HEK293 (cell line): ENCODE measurements around the gene KCNIP2.

Experiments
- CTCF ChIA-PET: fragments of 350-600 bp; formaldehyde crosslinking; extraction: SDS; loops from one replicate; lab custom pipeline; 2021; ENCODE audit warnings: antibody characterized with exemption; lab: Yijun Ruan, JAX
- POLR2A ChIA-PET: fragments of 300-600 bp; formaldehyde crosslinking; extraction: SDS; loops from one replicate; lab custom pipeline; 2020; ENCODE audit warnings: antibody characterized with exemption, inconsistent platforms; lab: Yijun Ruan, JAX
- H3K27ac ChIP-seq: fragments of 200-500 bp; sonication (Bioruptor generic); 2 replicates; pipeline ENCODE4 v1.5.1; 2014; ENCODE audit warnings: low read depth, low read length, control low read depth, inconsistent platforms; ENCODE audit errors: extremely low read depth
- H3K36me3 ChIP-seq, 2 experiments: fragments of 200-500 bp in 1 of 2; sonication (Bioruptor generic) in 1 of 2; 1 replicate in 1 of 2; 2 replicates in 1 of 2; pipeline ENCODE4 v1.5.1; 2014 to 2017; ENCODE audit warnings: inconsistent platforms in 2 of 2, low read length in 2 of 2; ENCODE audit not compliant: control insufficient read depth in 2 of 2, insufficient read depth in 1 of 2
- H3K4me1 ChIP-seq: fragments of 200-500 bp; sonication (Bioruptor generic); 2 replicates; pipeline ENCODE4 v1.5.1; 2014; ENCODE audit warnings: mild to moderate bottlenecking, low read length, inconsistent platforms; ENCODE audit not compliant: control insufficient read depth, insufficient read depth
- H3K4me3 ChIP-seq: 2 replicates; pipeline ENCODE4 v1.5.1; 2011; ENCODE audit warnings: low read depth, mild to moderate bottlenecking, control low read depth, low read length, moderate library complexity
- H3K9me3 ChIP-seq: fragments of 200-500 bp; sonication (Bioruptor generic); 2 replicates; pipeline ENCODE4 v1.5.1; 2014; ENCODE audit warnings: low read depth, low read length, inconsistent platforms; ENCODE audit not compliant: control insufficient read depth, insufficient read depth
- GLI2 ChIP-seq: fragments of 450-650 bp; formaldehyde crosslinking; IDR thresholded peaks from 2 replicates; pipeline ENCODE4; 2017; ENCODE audit warnings: missing biosample characterization, missing genetic modification characterization, low read depth, borderline replicate concordance
- GLI4 ChIP-seq: fragments of 450-650 bp; formaldehyde crosslinking; IDR thresholded peaks from 2 replicates; pipeline ENCODE4 v1.5.1; 2016; ENCODE audit warnings: missing biosample characterization, missing genetic modification characterization
- MZF1 ChIP-seq: fragments of 450-650 bp; formaldehyde crosslinking; IDR thresholded peaks from 2 replicates; pipeline ENCODE4 v1.5.1; 2017; ENCODE audit warnings: missing biosample characterization, missing genetic modification characterization, borderline replicate concordance
- PRDM1 ChIP-seq: fragments of 450-650 bp; formaldehyde crosslinking; IDR thresholded peaks from 2 replicates; pipeline ENCODE4; 2016; ENCODE audit warnings: missing biosample characterization, missing genetic modification characterization
- TRIM28 ChIP-seq: IDR thresholded peaks from 2 replicates; pipeline ENCODE4 v1.6.1; 2011; ENCODE audit warnings: low read length, control low read depth, borderline replicate concordance
- YY1 ChIP-seq: fragments of 450-650 bp; formaldehyde crosslinking; IDR thresholded peaks from 2 replicates; pipeline ENCODE4 v1.5.1; 2018; ENCODE audit warnings: missing biosample characterization, missing genetic modification characterization
- ZBTB8A ChIP-seq: fragments of 450-650 bp; formaldehyde crosslinking; IDR thresholded peaks from 2 replicates; pipeline ENCODE4 v1.5.1; 2016; ENCODE audit warnings: missing biosample characterization, missing genetic modification characterization
- ZFP37 ChIP-seq: fragments of 450-650 bp; formaldehyde crosslinking; IDR thresholded peaks from 2 replicates; pipeline ENCODE4 v1.5.1; 2016; ENCODE audit warnings: missing biosample characterization, missing genetic modification characterization
- ZNF175 ChIP-seq: fragments of 450-650 bp; formaldehyde crosslinking; IDR thresholded peaks from 2 replicates; pipeline ENCODE4 v1.5.1; 2016; ENCODE audit warnings: missing biosample characterization, missing genetic modification characterization
- ZNF2 ChIP-seq: fragments of 450-650 bp; formaldehyde crosslinking; IDR thresholded peaks from 2 replicates; pipeline ENCODE4 v1.5.1; 2016; ENCODE audit warnings: missing biosample characterization, missing genetic modification characterization
- ZNF214 ChIP-seq: fragments of 450-650 bp; formaldehyde crosslinking; IDR thresholded peaks from 2 replicates; pipeline ENCODE4 v1.5.1; 2017; ENCODE audit warnings: missing biosample characterization, mild to moderate bottlenecking, missing genetic modification characterization, borderline replicate concordance
- ZNF221 ChIP-seq: fragments of 450-650 bp; formaldehyde crosslinking; IDR thresholded peaks from 2 replicates; pipeline ENCODE4 v1.5.1; 2017; ENCODE audit warnings: missing biosample characterization, missing genetic modification characterization, borderline replicate concordance
- ZNF24 ChIP-seq: fragments of 450-650 bp; formaldehyde crosslinking; IDR thresholded peaks from 2 replicates; pipeline ENCODE4 v1.5.1; 2016; ENCODE audit warnings: missing biosample characterization, missing genetic modification characterization
- ZNF266 ChIP-seq: fragments of 450-650 bp; formaldehyde crosslinking; IDR thresholded peaks from 2 replicates; pipeline ENCODE4 v1.5.1; 2016; ENCODE audit warnings: missing biosample characterization, missing genetic modification characterization, low read depth
- ZNF335 ChIP-seq: fragments of 450-650 bp; formaldehyde crosslinking; conservative IDR thresholded peaks from 2 replicates; pipeline ENCODE4 v1.5.1; 2016; ENCODE audit warnings: missing biosample characterization, missing genetic modification characterization
- ZNF366 ChIP-seq: fragments of 450-650 bp; formaldehyde crosslinking; conservative IDR thresholded peaks from 2 replicates; pipeline ENCODE4 v1.5.1; 2016; ENCODE audit warnings: missing biosample characterization, missing genetic modification characterization
- ZNF426 ChIP-seq: fragments of 450-650 bp; formaldehyde crosslinking; IDR thresholded peaks from 2 replicates; pipeline ENCODE4 v1.5.1; 2017; ENCODE audit warnings: missing biosample characterization, missing genetic modification characterization, mild to moderate bottlenecking, inconsistent platforms, moderate library complexity
- ZNF473 ChIP-seq: fragments of 450-650 bp; formaldehyde crosslinking; IDR thresholded peaks from 2 replicates; pipeline ENCODE4 v1.5.1; 2017; ENCODE audit warnings: missing biosample characterization, missing genetic modification characterization
- ZNF585B ChIP-seq: fragments of 450-650 bp; formaldehyde crosslinking; IDR thresholded peaks from 2 replicates; pipeline ENCODE4 v1.5.1; 2016; ENCODE audit warnings: missing biosample characterization, missing genetic modification characterization
- ZNF600 ChIP-seq: fragments of 450-650 bp; formaldehyde crosslinking; IDR thresholded peaks from 2 replicates; pipeline ENCODE4 v1.5.1; 2016; ENCODE audit warnings: missing biosample characterization, missing genetic modification characterization
- ZNF624 ChIP-seq: fragments of 450-650 bp; formaldehyde crosslinking; IDR thresholded peaks from 2 replicates; pipeline ENCODE4 v1.5.1; 2017; ENCODE audit warnings: missing biosample characterization, missing genetic modification characterization
- ZNF629 ChIP-seq: fragments of 450-650 bp; formaldehyde crosslinking; IDR thresholded peaks from 2 replicates; pipeline ENCODE4 v1.5.1; 2017; ENCODE audit warnings: missing biosample characterization, missing genetic modification characterization
- ZNF664 ChIP-seq: fragments of 450-650 bp; formaldehyde crosslinking; IDR thresholded peaks from 2 replicates; pipeline ENCODE4 v1.5.1; 2016; ENCODE audit warnings: missing biosample characterization, missing genetic modification characterization
- ZNF76 ChIP-seq: fragments of 450-650 bp; formaldehyde crosslinking; IDR thresholded peaks from 2 replicates; pipeline ENCODE4; 2016; ENCODE audit warnings: low read depth, missing biosample characterization, missing genetic modification characterization, borderline replicate concordance
- ZNF777 ChIP-seq: fragments of 450-650 bp; formaldehyde crosslinking; IDR thresholded peaks from 2 replicates; pipeline ENCODE4 v1.5.1; 2017; ENCODE audit warnings: missing biosample characterization, missing genetic modification characterization, borderline replicate concordance
- ZSCAN30 ChIP-seq: fragments of 450-650 bp; IDR thresholded peaks from 2 replicates; pipeline ENCODE4 v1.5.1; 2018; ENCODE audit warnings: missing biosample characterization, mild to moderate bottlenecking, missing genetic modification characterization, moderate library complexity
- TF ChIP-seq, protein P1 (sequence below): fragments of 450-650 bp; formaldehyde crosslinking; IDR thresholded peaks from 2 replicates; pipeline ENCODE4 v1.5.1; 2016; ENCODE audit warnings: missing biosample characterization, missing genetic modification characterization
- TF ChIP-seq, protein P2 (sequence below): fragments of 450-650 bp; formaldehyde crosslinking; IDR thresholded peaks from 2 replicates; pipeline ENCODE4 v1.5.1; 2016; ENCODE audit warnings: missing biosample characterization, missing genetic modification characterization, low read depth
- TF ChIP-seq, protein P3 (sequence below): fragments of 450-650 bp; formaldehyde crosslinking; IDR thresholded peaks from 2 replicates; pipeline ENCODE4 v1.5.1; 2017; ENCODE audit warnings: missing biosample characterization, missing genetic modification characterization

The KCNIP2 gene

DNA sequence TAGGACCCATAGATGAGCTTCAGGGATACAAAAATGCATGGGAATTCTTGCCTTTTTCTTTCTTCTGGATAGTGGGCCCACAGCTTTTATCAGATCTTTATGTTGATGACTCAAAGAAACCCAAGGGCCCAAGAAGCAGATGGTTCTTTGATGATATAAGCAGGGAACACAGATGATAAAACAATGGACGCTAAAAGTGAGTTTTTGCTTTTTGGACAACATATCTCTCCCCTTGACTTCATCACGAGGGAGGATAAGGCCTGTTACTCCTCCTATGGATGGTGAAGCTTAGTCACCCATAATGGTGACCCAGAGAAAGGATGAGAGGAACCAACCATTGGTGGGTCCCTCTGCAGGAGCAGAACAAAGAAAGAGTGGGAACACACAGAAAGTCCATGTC is 18.9 kb downstream of the KCNIP2 start:
- TF ChIP-seq, protein P1, sequence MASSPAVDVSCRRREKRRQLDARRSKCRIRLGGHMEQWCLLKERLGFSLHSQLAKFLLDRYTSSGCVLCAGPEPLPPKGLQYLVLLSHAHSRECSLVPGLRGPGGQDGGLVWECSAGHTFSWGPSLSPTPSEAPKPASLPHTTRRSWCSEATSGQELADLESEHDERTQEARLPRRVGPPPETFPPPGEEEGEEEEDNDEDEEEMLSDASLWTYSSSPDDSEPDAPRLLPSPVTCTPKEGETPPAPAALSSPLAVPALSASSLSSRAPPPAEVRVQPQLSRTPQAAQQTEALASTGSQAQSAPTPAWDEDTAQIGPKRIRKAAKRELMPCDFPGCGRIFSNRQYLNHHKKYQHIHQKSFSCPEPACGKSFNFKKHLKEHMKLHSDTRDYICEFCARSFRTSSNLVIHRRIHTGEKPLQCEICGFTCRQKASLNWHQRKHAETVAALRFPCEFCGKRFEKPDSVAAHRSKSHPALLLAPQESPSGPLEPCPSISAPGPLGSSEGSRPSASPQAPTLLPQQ (tag by site-specific recombination): 0 out of 2 replicates have a peak, but pooled peaks have one; percentile 31
- TF ChIP-seq ZNF221 (tag by site-specific recombination): no peak
- TF ChIP-seq, all 188 proteins: peak for 1
- ChIA-PET POLR2A (interaction anchor here (0.6 kb wide), 1 partner anchor 840 kb away, joined by 6 read pairs; no protein-coding TSS in a partner anchor), CTCF (no interaction called here)

DNA sequence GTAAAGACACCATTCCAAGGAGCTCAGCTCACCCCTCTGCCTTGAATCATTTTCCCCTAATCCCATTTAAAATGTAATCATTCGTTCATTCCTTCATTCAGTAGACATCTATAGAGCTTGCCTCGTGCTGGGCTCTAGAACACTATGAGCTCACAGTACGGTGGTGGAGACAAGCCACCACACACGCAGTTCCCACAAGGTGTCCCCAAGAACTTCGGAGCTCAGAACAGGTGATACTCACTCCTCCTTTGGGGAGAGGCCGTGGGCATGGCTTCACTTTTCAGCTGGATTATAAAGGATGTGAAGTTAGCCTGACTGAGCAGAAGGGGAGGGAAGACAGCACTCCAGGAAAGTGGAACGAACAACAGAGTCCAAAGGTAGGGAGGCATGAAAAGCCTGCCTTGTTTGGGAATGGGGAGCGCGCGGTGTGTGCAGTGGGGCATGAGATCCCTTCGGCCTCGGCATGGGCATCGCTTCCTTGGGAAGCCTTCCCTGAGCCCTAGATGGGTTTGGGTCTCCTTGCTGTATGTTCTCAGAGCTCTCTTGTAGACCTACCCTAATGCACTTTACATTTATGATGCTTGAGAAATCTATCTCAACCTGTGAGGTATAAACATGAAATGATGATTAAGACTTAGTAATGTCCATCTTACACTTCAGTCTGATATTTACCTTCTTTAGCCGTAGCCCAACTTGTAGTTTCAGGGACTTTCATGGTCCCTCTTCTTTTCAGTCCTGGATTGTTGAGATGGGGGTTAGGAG is 24.5 kb downstream of the KCNIP2 start:
- H3K4me3 ChIP-seq: peak overlapping the region; percentile 46
- peak; percentile 99 for TF ChIP-seq ZNF24 (tag by site-specific recombination)
- TF ChIP-seq ZNF629 (tag by site-specific recombination): peak; percentile 10; the same call in 1 of the 2 replicates
- TF ChIP-seq ZNF664 (tag by site-specific recombination): no peak
- TF ChIP-seq ZBTB8A (tag by site-specific recombination): no peak
- no peak for TF ChIP-seq ZNF777 (tag by site-specific recombination)
- TF ChIP-seq MZF1 (tag by site-specific recombination): peak; percentile 67; the same call in 1 of the 2 replicates
- TF ChIP-seq ZNF585B (tag by site-specific recombination): no peak
- TF ChIP-seq ZSCAN30 (tag by site-specific recombination): no peak
- peak; percentile 8; the same call in 1 of the 2 replicates for TF ChIP-seq ZNF2 (tag by site-specific recombination)
- no peak for TF ChIP-seq GLI4 (tag by site-specific recombination)
- no peak for TF ChIP-seq ZNF175 (tag by site-specific recombination)
- no peak for TF ChIP-seq ZNF624
- TF ChIP-seq, protein P2, sequence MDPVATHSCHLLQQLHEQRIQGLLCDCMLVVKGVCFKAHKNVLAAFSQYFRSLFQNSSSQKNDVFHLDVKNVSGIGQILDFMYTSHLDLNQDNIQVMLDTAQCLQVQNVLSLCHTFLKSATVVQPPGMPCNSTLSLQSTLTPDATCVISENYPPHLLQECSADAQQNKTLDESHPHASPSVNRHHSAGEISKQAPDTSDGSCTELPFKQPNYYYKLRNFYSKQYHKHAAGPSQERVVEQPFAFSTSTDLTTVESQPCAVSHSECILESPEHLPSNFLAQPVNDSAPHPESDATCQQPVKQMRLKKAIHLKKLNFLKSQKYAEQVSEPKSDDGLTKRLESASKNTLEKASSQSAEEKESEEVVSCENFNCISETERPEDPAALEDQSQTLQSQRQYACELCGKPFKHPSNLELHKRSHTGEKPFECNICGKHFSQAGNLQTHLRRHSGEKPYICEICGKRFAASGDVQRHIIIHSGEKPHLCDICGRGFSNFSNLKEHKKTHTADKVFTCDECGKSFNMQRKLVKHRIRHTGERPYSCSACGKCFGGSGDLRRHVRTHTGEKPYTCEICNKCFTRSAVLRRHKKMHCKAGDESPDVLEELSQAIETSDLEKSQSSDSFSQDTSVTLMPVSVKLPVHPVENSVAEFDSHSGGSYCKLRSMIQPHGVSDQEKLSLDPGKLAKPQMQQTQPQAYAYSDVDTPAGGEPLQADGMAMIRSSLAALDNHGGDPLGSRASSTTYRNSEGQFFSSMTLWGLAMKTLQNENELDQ (tag by site-specific recombination): no peak
- TF ChIP-seq, protein P3, sequence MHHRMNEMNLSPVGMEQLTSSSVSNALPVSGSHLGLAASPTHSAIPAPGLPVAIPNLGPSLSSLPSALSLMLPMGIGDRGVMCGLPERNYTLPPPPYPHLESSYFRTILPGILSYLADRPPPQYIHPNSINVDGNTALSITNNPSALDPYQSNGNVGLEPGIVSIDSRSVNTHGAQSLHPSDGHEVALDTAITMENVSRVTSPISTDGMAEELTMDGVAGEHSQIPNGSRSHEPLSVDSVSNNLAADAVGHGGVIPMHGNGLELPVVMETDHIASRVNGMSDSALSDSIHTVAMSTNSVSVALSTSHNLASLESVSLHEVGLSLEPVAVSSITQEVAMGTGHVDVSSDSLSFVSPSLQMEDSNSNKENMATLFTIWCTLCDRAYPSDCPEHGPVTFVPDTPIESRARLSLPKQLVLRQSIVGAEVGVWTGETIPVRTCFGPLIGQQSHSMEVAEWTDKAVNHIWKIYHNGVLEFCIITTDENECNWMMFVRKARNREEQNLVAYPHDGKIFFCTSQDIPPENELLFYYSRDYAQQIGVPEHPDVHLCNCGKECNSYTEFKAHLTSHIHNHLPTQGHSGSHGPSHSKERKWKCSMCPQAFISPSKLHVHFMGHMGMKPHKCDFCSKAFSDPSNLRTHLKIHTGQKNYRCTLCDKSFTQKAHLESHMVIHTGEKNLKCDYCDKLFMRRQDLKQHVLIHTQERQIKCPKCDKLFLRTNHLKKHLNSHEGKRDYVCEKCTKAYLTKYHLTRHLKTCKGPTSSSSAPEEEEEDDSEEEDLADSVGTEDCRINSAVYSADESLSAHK (tag by site-specific recombination): no peak
- peak; percentile 99 for TF ChIP-seq ZNF600 (tag by site-specific recombination)
- TF ChIP-seq ZFP37 (tag by site-specific recombination): no peak
- 0 out of 2 replicates have a peak, but pooled peaks have one; percentile 3 for TF ChIP-seq PRDM1
- TF ChIP-seq TRIM28: peak; percentile 37; the same call in 1 of the 2 replicates
- no peak for TF ChIP-seq GLI2 (tag by site-specific recombination)
- TF ChIP-seq ZNF366 (tag by site-specific recombination): peak; percentile 87
- no peak for TF ChIP-seq ZNF214 (tag by site-specific recombination)
- no peak for TF ChIP-seq ZNF266 (tag by site-specific recombination)
- TF ChIP-seq YY1: no peak
- TF ChIP-seq ZNF426 (tag by site-specific recombination): no peak
- peak; percentile 26 for TF ChIP-seq ZNF335 (tag by site-specific recombination)
- TF ChIP-seq ZNF76: no peak
- no peak for TF ChIP-seq ZNF473

More for the DNA sequence above, 18.9 kb downstream of the KCNIP2 start:
- no peaks in the 10 kb centered on the region for H3K4me1 ChIP-seq
- H3K4me3 ChIP-seq: no peak overlapping the region
- H3K27ac ChIP-seq: no peak overlapping the region
- H3K36me3 ChIP-seq: peaks cover 0 to 12% of the 10 kb centered on the region in 2 experiments; a peak in 1 of 3 replicates
- H3K9me3 ChIP-seq: no peaks in the 10 kb centered on the region

More for the DNA sequence above, 24.5 kb downstream of the KCNIP2 start:
- H3K36me3 ChIP-seq: no peaks in the 10 kb centered on the region; a peak in 1 of 3 replicates
- peak overlapping the region; percentile 90 for H3K27ac ChIP-seq
- peaks cover 4% of the 10 kb centered on the region; the same call in 1 of the 2 replicates for H3K4me1 ChIP-seq
- no peaks in the 10 kb centered on the region for H3K9me3 ChIP-seq
- POLR2A ChIA-PET: interaction anchor here (0.5 to 2.5 kb wide), 20 partner anchors 9 to 589 kb away, joined by 3 to 24 read pairs (median 4); partner anchors contain the start of genes ARMH3, DPCD, NPM3 and POLL
- CTCF ChIA-PET: interaction anchor here (0.5 to 2.6 kb wide), 7 partner anchors 9 to 191 kb away, joined by 3 to 17 read pairs (median 4); no protein-coding TSS in a partner anchor
